C1 segment of cervical spinal cord (tissue), 14 donors: ENCODE results near the gene GH2.
A peak's percentile ranks its signal among the peaks of the same experiment; 100 is the strongest.
"Not testable (repeated sequence)": the region's sequence is repeated elsewhere in the genome, so short reads cannot be mapped to it uniquely, and the experiment has no call there.

Experiments used
- DNase-seq, 14 donors: peaks; one replicate each; lab custom pipeline; 2025; lab: John Stamatoyannopoulos, UW

GH2 gene

GRCh38 chr17:63881935-63882601, at the start of gene GH2:
TSS of gene GH2 (minus strand) at chr17:63881944. CDS start at chr17:63881801, 143 bp downstream.
- no peak for DNase-seq

GRCh38 chr17:63930951-63931575, 49.3 kb upstream of the GH2 start:
- peak in 1 of 14 donors; percentile 7 for DNase-seq

GRCh38 chr17:63929860-63930766, 48.4 kb upstream of the GH2 start:
- DNase-seq, result peak in 1 of 14 donors; percentile 44

- no peak for DNase-seq
Measured at GRCh38 chr17:63928966-63929695, 47.4 kb upstream of the GH2 start.

GRCh38 chr17:63928172-63928666, 46.5 kb upstream of the GH2 start:
- no peak for DNase-seq

GRCh38 chr17:63927464-63928171, 45.9 kb upstream of the GH2 start:
- no peak for DNase-seq

GRCh38 chr17:63926164-63926563, 44.4 kb upstream of the GH2 start:
- DNase-seq, result no peak

- DNase-seq, result no peak
Measured at GRCh38 chr17:63925615-63926014, 43.9 kb upstream of the GH2 start.

- DNase-seq, result not testable (repeated sequence)
Measured at GRCh38 chr17:63922402-63922801, 40.7 kb upstream of the GH2 start.

- not testable (repeated sequence) for DNase-seq
Measured at GRCh38 chr17:63920779-63921178, 39.0 kb upstream of the GH2 start.

GRCh38 chr17:63920050-63920449, 38.3 kb upstream of the GH2 start:
- not testable (repeated sequence) for DNase-seq

- DNase-seq, result peak in 8 of 14 donors; percentile 2 to 39 (median 8)
Measured at GRCh38 chr17:63919311-63919723, 37.6 kb upstream of the GH2 start.

GRCh38 chr17:63918789-63919305, 37.1 kb upstream of the GH2 start, which contains the start of gene GH1:
TSS of gene GH1 (minus strand) at chr17:63918839. CDS start at chr17:63918776, 63 bp downstream.
- not testable (repeated sequence) for DNase-seq

GRCh38 chr17:63918305-63918704, 36.6 kb upstream of the GH2 start:
- no peak for DNase-seq

GRCh38 chr17:63917646-63918045, 35.9 kb upstream of the GH2 start:
- DNase-seq, result no peak

GRCh38 chr17:63917206-63917605, 35.5 kb upstream of the GH2 start:
- not testable (repeated sequence) for DNase-seq

GRCh38 chr17:63916566-63917185, 34.9 kb upstream of the GH2 start:
- no peak for DNase-seq

GRCh38 chr17:63915753-63916152, 34.0 kb upstream of the GH2 start:
- DNase-seq, result not testable (repeated sequence)

GRCh38 chr17:63914471-63914870, 32.7 kb upstream of the GH2 start:
- no peak for DNase-seq

- DNase-seq, result peak in 3 of 14 donors; percentile 1 to 13 (median 5)
Measured at GRCh38 chr17:63911657-63912100, 29.9 kb upstream of the GH2 start.
